ENCODE measurements around the gene RGMA.
A peak's percentile ranks its signal among the peaks of the same experiment; 100 is the strongest.
"Not testable (repeated sequence)": the region's sequence is repeated elsewhere in the genome, so short reads cannot be mapped to it uniquely, and the experiment has no call there.

Gene RGMA

GRCh38 chr15:93034512-93034911 is 54.5 kb downstream of the RGMA start:
- no peak for DNase-seq (ENCODE audit: low read depth)

- no peak for DNase-seq (ENCODE audit: low read depth)
These were observed 55.5 kb downstream of the RGMA start for GRCh38 chr15:93033434-93034045.

- not testable (repeated sequence) for DNase-seq (ENCODE audit: low read depth)
These were observed 56.4 kb downstream of the RGMA start for GRCh38 chr15:93032515-93033206.

GRCh38 chr15:93031557-93032384 is 57.2 kb downstream of the RGMA start:
- DNase-seq (ENCODE audit: low read depth) = not testable (repeated sequence)

GRCh38 chr15:93031103-93031464 is 57.9 kb downstream of the RGMA start:
- no peak for DNase-seq (ENCODE audit: low read depth)

GRCh38 chr15:93030430-93031102 is 58.4 kb downstream of the RGMA start:
- DNase-seq (ENCODE audit: low read depth) = no peak

GRCh38 chr15:93029836-93030429 is 59.1 kb downstream of the RGMA start:
- DNase-seq (ENCODE audit: low read depth) = no peak

GRCh38 chr15:93029214-93029835 is 59.7 kb downstream of the RGMA start:
- no peak for DNase-seq (ENCODE audit: low read depth)

- DNase-seq (ENCODE audit: low read depth) = peak; percentile 67
These were observed 60.3 kb downstream of the RGMA start for GRCh38 chr15:93028632-93029213.

- DNase-seq (ENCODE audit: low read depth) = no peak
These were observed 60.8 kb downstream of the RGMA start for GRCh38 chr15:93028111-93028631.

GRCh38 chr15:93027413-93027812 is 61.6 kb downstream of the RGMA start:
- DNase-seq (ENCODE audit: low read depth) = no peak

- no peak for DNase-seq (ENCODE audit: low read depth)
These were observed 62.6 kb downstream of the RGMA start for GRCh38 chr15:93026380-93026817.

- no peak for DNase-seq (ENCODE audit: low read depth)
These were observed 63.4 kb downstream of the RGMA start for GRCh38 chr15:93025625-93025982.

GRCh38 chr15:93024716-93025624 is 64.0 kb downstream of the RGMA start:
- no peak for DNase-seq (ENCODE audit: low read depth)

GRCh38 chr15:93024293-93024692 is 64.7 kb downstream of the RGMA start:
- DNase-seq (ENCODE audit: low read depth) = no peak

- no peak for DNase-seq (ENCODE audit: low read depth)
These were observed 67.8 kb downstream of the RGMA start for GRCh38 chr15:93020976-93021772.

GRCh38 chr15:93019971-93020370 is 69.0 kb downstream of the RGMA start:
- no peak for DNase-seq (ENCODE audit: low read depth)

GRCh38 chr15:93019090-93019489 is 69.9 kb downstream of the RGMA start:
- no peak for DNase-seq (ENCODE audit: low read depth)

GRCh38 chr15:93018574-93018973 is 70.4 kb downstream of the RGMA start:
- no peak for DNase-seq (ENCODE audit: low read depth)

Data from HS-5 (cell line).